B cell (primary cell): Measurements from ENCODE around the gene PANK4. TPM values are rescaled to one million over a fixed set of nuclear protein-coding genes. Genes with fewer than 3 reads are reported as not detected.

Experiments
- ATAC-seq: fragments of 200-7000 bp; cut with Tn5 transposase; one replicate; pipeline ENCODE4 v1.10.0; 2021; ENCODE audit warnings: low read depth, mild to moderate bottlenecking, moderate number of reproducible peaks, moderate library complexity
- CTCF ChIA-PET: fragments of 350-600 bp; sonication (Branson Sonifier 250); formaldehyde crosslinking; loops from one replicate; lab custom pipeline; 2021; ENCODE audit warnings: antibody characterized with exemption, inconsistent platforms; lab: Charles Lee
- POLR2A ChIA-PET: fragments of 350-600 bp; sonication (Branson Sonifier 250); formaldehyde crosslinking; loops from one replicate; lab custom pipeline; 2021; ENCODE audit warnings: antibody characterized with exemption; lab: Charles Lee
- DNase-seq: peaks from one replicate; pipeline ENCODE4 v3.0.0; 2013
- H2AFZ ChIP-seq: 2 replicates; pipeline ENCODE4 v1.6.1; 2012; ENCODE audit warnings: mild to moderate bottlenecking, low read depth, low read length; ENCODE audit not compliant: insufficient read depth, poor library complexity, severe bottlenecking
- H3K27ac ChIP-seq, 2 donors: 1 replicate in 1 of 2; 2 replicates in 1 of 2; pipeline ENCODE4 v1.5.1; 2012 to 2013; ENCODE audit warnings: low read length in 2 of 2, mild to moderate bottlenecking in 2 of 2, moderate library complexity in 1 of 2
- H3K27me3 ChIP-seq, 4 experiments: fragments of 200-600 bp in 1 of 4; sonication (generic) in 1 of 4; replicated peaks in 1 of 4; 1 replicate in 2 of 4; 2 replicates in 2 of 4; pipeline versions ENCODE4 v1.6.1 to v1.7.0; 2013 to 2016; ENCODE audit warnings: low read length in 3 of 4, mild to moderate bottlenecking in 2 of 4, mixed read lengths in 1 of 4, moderate library complexity in 1 of 4; ENCODE audit not compliant: insufficient read depth in 4 of 4, control insufficient read depth in 3 of 4; ENCODE audit errors: control extremely low read depth in 1 of 4
- H3K36me3 ChIP-seq, 2 experiments: replicated peaks in 1 of 2; 1 replicate in 1 of 2; 2 replicates in 1 of 2; pipeline versions ENCODE4 v1.6.1 to v1.7.1; 2013; ENCODE audit warnings: low read length in 1 of 2; ENCODE audit not compliant: insufficient read depth in 2 of 2, control insufficient read depth in 1 of 2; ENCODE audit errors: control extremely low read depth in 1 of 2, extremely low read depth in 1 of 2
- H3K4me1 ChIP-seq, 2 donors: fragments of 200-600 bp in 1 of 2; sonication (generic) in 1 of 2; 1 replicate in 1 of 2; 2 replicates in 1 of 2; pipeline versions ENCODE4 v1.5.1 to v1.6.1; 2013 to 2017; ENCODE audit warnings: low read length in 2 of 2; ENCODE audit not compliant: control insufficient read depth in 2 of 2, insufficient read depth in 2 of 2
- H3K4me2 ChIP-seq: replicated peaks from 2 replicates; pipeline ENCODE3; 2012; ENCODE audit warnings: mild to moderate bottlenecking, low read depth, low read length; ENCODE audit not compliant: poor library complexity, severe bottlenecking
- H3K4me3 ChIP-seq, 5 experiments: fragments of 200-600 bp in 1 of 5; sonication (generic) in 1 of 5; 1 replicate in 3 of 5; 2 replicates in 2 of 5; pipeline versions ENCODE4 v1.5.1 to v1.7.0; 2011 to 2016; ENCODE audit warnings: low read length in 4 of 5, mild to moderate bottlenecking in 4 of 5, low read depth in 2 of 5, control low read depth in 1 of 5, moderate library complexity in 1 of 5; ENCODE audit not compliant: insufficient read depth in 1 of 5; ENCODE audit errors: control extremely low read depth in 1 of 5, extremely low read depth in 1 of 5
- H3K79me2 ChIP-seq: fragments of 200-600 bp; sonication (generic); one replicate; pipeline ENCODE4 v1.6.0; 2016; ENCODE audit warnings: low read length; ENCODE audit not compliant: control insufficient read depth, insufficient read depth
- H3K9ac ChIP-seq: fragments of 200-600 bp; sonication (generic); 2 replicates; pipeline ENCODE4 v1.6.1; 2017; ENCODE audit warnings: mild to moderate bottlenecking, low read length, moderate library complexity
- H3K9me3 ChIP-seq, 3 donors: one replicate each; pipeline versions ENCODE4 v1.6.1 to v1.7.1; 2013; ENCODE audit warnings: low read length in 2 of 3; ENCODE audit not compliant: control insufficient read depth in 2 of 3, insufficient read depth in 1 of 3; ENCODE audit errors: control extremely low read depth in 1 of 3
- H4K20me1 ChIP-seq: 2 replicates; pipeline ENCODE4 v1.6.0; 2012; ENCODE audit warnings: mild to moderate bottlenecking, low read length; ENCODE audit not compliant: insufficient read depth, control insufficient read depth, poor library complexity, severe bottlenecking
- H3K27ac Mint-ChIP-seq: one replicate; pipeline ENCODE4 v1.8.0; 2021; ENCODE audit warnings: mixed read lengths
- H3K27me3 Mint-ChIP-seq: one replicate; pipeline ENCODE4 v1.8.0; 2021; ENCODE audit warnings: mixed read lengths
- H3K4me1 Mint-ChIP-seq: one replicate; pipeline ENCODE4 v1.8.0; 2021; ENCODE audit warnings: mixed read lengths
- H3K4me3 Mint-ChIP-seq: one replicate; pipeline ENCODE4 v1.8.0; 2021; ENCODE audit warnings: mixed read lengths
- H3K9me3 Mint-ChIP-seq: one replicate; pipeline ENCODE4 v1.8.0; 2022; ENCODE audit warnings: mixed read lengths; ENCODE audit not compliant: insufficient read depth
- CTCF ChIP-seq: fragments of 200-600 bp; IDR thresholded peaks from one replicate; pipeline ENCODE4 v1.8.0; 2022; ENCODE audit warnings: antibody characterized with exemption, mild to moderate bottlenecking
- EZH2 ChIP-seq: IDR thresholded peaks from 2 replicates; pipeline ENCODE4 v1.6.1; 2012; ENCODE audit warnings: borderline replicate concordance, low read depth, mild to moderate bottlenecking, moderate library complexity, low read length; ENCODE audit not compliant: insufficient read depth, poor library complexity, severe bottlenecking
- WGBS: methylation state at CpG from one replicate; pipeline ENCODE4 v1.1.5; 2013; ENCODE audit warnings: missing lambda C conversion rate; ENCODE audit not compliant: insufficient coverage; 5-methylcytosine and 5-hydroxymethylcytosine counted together
- intact Hi-C: fragments of 100-400 bp; cut with micrococcal nuclease; formaldehyde crosslinking; loops from one replicate; pipeline ENCODE4 v1.10.0; 2022
- polyA plus RNA-seq: library from polyadenylated mRNA; depleted of rRNA; stranded (reverse); fragments of >200 nt; gene quantifications from 2 replicates; pipeline ENCODE4 v1.2.3, GENCODE V29; 2012
- total RNA-seq, 2 donors: library from RNA; stranded (reverse); fragments of 120-200 nt in 1 of 2; gene quantifications; 1 replicate in 1 of 2; 2 replicates in 1 of 2; pipeline versions ENCODE4 v1.2.3 to v1.2.4, GENCODE V29; 2013 to 2022

Gene PANK4
- total and polyA plus RNA-seq, 2 donors (not counting 1 experiment from before 2014, with no cell fraction given): 38.0 to 80.5 TPM

DNA sequence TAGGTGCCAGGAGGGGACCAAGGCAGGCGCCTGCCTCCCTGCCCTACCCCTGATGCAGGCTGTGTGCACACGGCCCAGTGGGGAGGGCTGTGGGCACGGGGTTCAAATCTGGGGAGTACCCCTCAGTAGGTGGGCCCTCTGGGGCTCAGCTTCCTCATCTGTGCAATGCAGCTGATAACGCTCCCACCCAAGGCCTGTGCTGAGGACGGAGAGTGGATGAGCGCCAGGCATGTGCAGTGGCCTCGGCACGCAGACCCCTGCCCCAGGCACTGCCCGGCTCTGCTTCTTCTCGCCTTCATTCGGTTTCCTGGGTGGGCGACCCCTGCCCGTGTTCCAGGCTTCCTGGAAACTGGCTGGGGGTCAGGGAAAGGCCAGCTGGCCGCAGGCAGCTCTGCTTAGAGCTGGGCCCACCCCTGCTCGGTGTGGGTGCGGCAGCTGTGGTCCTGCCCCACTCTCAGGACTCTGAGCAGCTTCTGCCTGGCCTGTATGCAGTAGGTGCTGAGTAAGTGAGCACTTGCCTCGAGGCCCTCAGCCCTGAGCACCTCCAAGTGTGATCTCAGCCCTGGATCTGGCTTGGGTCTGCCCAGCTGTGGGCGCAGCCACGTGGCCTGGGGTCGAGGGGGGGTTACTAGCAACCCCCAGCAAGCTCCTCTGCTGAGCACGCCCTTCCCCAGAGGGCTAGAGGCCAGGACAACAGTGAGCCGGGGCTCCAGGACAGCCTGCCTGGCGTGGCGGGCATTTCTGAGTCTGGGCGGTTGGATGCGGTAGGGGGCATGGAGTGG is 17.9 kb upstream of the PANK4 start:
- TF ChIP-seq EZH2: no peak
- TF ChIP-seq CTCF: no peak
- Histone ChIP-seq H3K9ac (no peak overlapping the region), H3K27me3 (peaks cover 0 to 27% (median 2%) of the 10 kb centered on the region in 4 experiments), H3K27ac (no peak overlapping the region), H3K9me3 (no peaks in the 10 kb centered on the region), H3K36me3 (no peaks in the 10 kb centered on the region), H4K20me1 (peaks cover 7% of the 10 kb centered on the region), H3K4me2 (no peak overlapping the region), H2AFZ (no peak overlapping the region), H3K4me1 (peaks cover 20 to 33% of the 10 kb centered on the region in 2 donors), H3K4me3 (no peak overlapping the region), H3K79me2 (no peaks in the 10 kb centered on the region)
- Mint-ChIP-seq H3K27ac (peak overlapping the region; percentile 41), H3K4me3 (no peak overlapping the region), H3K27me3 (peaks cover 6% of the 10 kb centered on the region), H3K9me3 (no peaks in the 10 kb centered on the region), H3K4me1 (peaks cover 21% of the 10 kb centered on the region)
- DNase-seq (peak; percentile 40), ATAC-seq (no peak)
- WGBS: 82% methylated on average over 26 of the region's 26 CpGs
- intact Hi-C loops: no loop called here
- ChIA-PET CTCF (interaction anchor here (1.0 to 2.7 kb wide), 3 partner anchors 12 to 349 kb away, joined by 3 to 8 read pairs (median 5); partner anchors contain the start of genes FAAP20 and TNFRSF14), POLR2A (interaction anchor here (0.6 to 6.1 kb wide), 6 partner anchors 13 to 130 kb away, joined by 3 to 88 read pairs (median 4); partner anchors contain the start of genes PANK4 and PRXL2B)
